Measurements from ENCODE around the gene PPP1R3G.
"Not testable (repeated sequence)": the region's sequence is repeated elsewhere in the genome, so short reads cannot be mapped to it uniquely, and the experiment has no call there.

PPP1R3G gene

GRCh38 chr6:5119090-5119951, 34.2 kb downstream of the PPP1R3G start:
- 0 out of 2 replicates have a peak, but pooled peaks cover 4% of the 10 kb centered on the region for H3K9me3 ChIP-seq (ENCODE audit: control insufficient read depth, insufficient read depth, low read depth, low read length)
- H3K4me1 ChIP-seq (ENCODE audit: control insufficient read depth, insufficient read depth, low read length), result no peaks in the 10 kb centered on the region
- no peak overlapping the region for H3K9ac ChIP-seq (ENCODE audit: low read length)
- no peaks in the 10 kb centered on the region for H3K36me3 ChIP-seq (ENCODE audit: control insufficient read depth, insufficient read depth, low read length)
- no peaks in the 10 kb centered on the region for H3K27me3 ChIP-seq (ENCODE audit: control insufficient read depth, insufficient read depth, low read length)
- H3K27ac ChIP-seq (ENCODE audit: low read depth, low read length), result no peak overlapping the region
- H3K4me3 ChIP-seq (ENCODE audit: low read depth, low read length), result no peak overlapping the region

- H3K27me3 ChIP-seq (ENCODE audit: control insufficient read depth, insufficient read depth, low read length), result no peaks in the 10 kb centered on the region
- no peaks in the 10 kb centered on the region for H3K36me3 ChIP-seq (ENCODE audit: control insufficient read depth, insufficient read depth, low read length)
- H3K27ac ChIP-seq (ENCODE audit: low read depth, low read length), result no peak overlapping the region
- H3K9me3 ChIP-seq (ENCODE audit: control insufficient read depth, insufficient read depth, low read depth, low read length), result 0 out of 2 replicates have a peak, but pooled peaks cover 4% of the 10 kb centered on the region
- no peak overlapping the region for H3K9ac ChIP-seq (ENCODE audit: low read length)
- H3K4me1 ChIP-seq (ENCODE audit: control insufficient read depth, insufficient read depth, low read length), result no peaks in the 10 kb centered on the region
- H3K4me3 ChIP-seq (ENCODE audit: low read depth, low read length), result no peak overlapping the region
These were observed 34.9 kb downstream of the PPP1R3G start for GRCh38 chr6:5120011-5120410.

DNA sequence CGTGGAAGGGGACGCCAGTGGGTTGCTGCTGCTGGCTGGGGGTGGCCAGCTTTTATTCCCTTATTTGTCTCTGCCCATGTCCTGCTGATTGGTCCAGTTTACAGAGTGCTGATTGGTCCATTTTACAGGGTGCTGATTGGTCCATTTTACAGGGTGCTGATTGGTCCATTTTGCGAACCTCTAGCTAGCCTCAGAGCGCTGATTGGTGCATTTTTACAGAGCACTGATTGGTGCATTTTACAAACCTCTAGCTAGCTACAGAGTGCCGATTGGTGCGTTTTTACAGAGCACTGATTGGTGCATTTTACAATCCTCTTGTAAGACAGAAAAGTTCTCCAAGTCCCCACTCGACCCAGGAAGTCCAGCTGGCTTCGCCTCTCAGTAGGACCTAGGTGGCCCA, 35.4 kb downstream of the PPP1R3G start:
- not testable (repeated sequence) for H3K4me1 ChIP-seq (ENCODE audit: control insufficient read depth, insufficient read depth, low read length); H3K27me3 ChIP-seq (ENCODE audit: control insufficient read depth, insufficient read depth, low read length); H3K36me3 ChIP-seq (ENCODE audit: control insufficient read depth, insufficient read depth, low read length); H3K4me3 ChIP-seq (ENCODE audit: low read depth, low read length); H3K9me3 ChIP-seq (ENCODE audit: control insufficient read depth, insufficient read depth, low read depth, low read length); H3K27ac ChIP-seq (ENCODE audit: low read depth, low read length); H3K9ac ChIP-seq (ENCODE audit: low read length)

GRCh38 chr6:5121479-5121878, 36.3 kb downstream of the PPP1R3G start:
- no peak overlapping the region for H3K9ac ChIP-seq (ENCODE audit: low read length)
- H3K9me3 ChIP-seq (ENCODE audit: control insufficient read depth, insufficient read depth, low read depth, low read length), result 0 out of 2 replicates have a peak, but pooled peaks cover 4% of the 10 kb centered on the region
- H3K4me3 ChIP-seq (ENCODE audit: low read depth, low read length), result no peak overlapping the region
- H3K4me1 ChIP-seq (ENCODE audit: control insufficient read depth, insufficient read depth, low read length), result peaks cover 13% of the 10 kb centered on the region
- no peaks in the 10 kb centered on the region for H3K36me3 ChIP-seq (ENCODE audit: control insufficient read depth, insufficient read depth, low read length)
- no peaks in the 10 kb centered on the region for H3K27me3 ChIP-seq (ENCODE audit: control insufficient read depth, insufficient read depth, low read length)
- H3K27ac ChIP-seq (ENCODE audit: low read depth, low read length), result no peak overlapping the region

DNA sequence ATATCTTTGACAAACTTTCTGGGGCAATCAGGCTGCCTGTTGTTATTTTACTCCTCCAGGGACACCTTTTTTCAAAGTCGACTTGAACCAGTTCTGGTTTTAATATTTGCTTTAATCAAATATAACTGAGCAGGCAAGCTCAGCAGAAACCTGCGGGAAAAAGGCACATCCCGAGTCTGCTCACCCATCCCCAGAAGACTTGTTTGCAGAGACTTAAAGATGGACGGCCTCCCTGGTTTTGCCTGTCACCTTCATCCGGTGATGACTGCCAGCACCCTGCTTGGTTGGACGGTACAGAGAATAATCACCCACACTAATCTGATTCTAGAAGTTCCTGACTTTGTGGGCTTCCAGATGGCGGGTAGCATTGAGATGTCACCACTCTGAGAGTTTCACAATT, 36.8 kb downstream of the PPP1R3G start:
- Histone ChIP-seq H3K4me3 (ENCODE audit: low read depth, low read length) (no peak overlapping the region), H3K4me1 (ENCODE audit: control insufficient read depth, insufficient read depth, low read length) (peaks cover 15% of the 10 kb centered on the region), H3K27ac (ENCODE audit: low read depth, low read length) (no peak overlapping the region), H3K36me3 (ENCODE audit: control insufficient read depth, insufficient read depth, low read length) (no peaks in the 10 kb centered on the region), H3K9ac (ENCODE audit: low read length) (no peak overlapping the region), H3K27me3 (ENCODE audit: control insufficient read depth, insufficient read depth, low read length) (no peaks in the 10 kb centered on the region), H3K9me3 (ENCODE audit: control insufficient read depth, insufficient read depth, low read depth, low read length) (0 out of 2 replicates have a peak, but pooled peaks cover 4% of the 10 kb centered on the region)

DNA sequence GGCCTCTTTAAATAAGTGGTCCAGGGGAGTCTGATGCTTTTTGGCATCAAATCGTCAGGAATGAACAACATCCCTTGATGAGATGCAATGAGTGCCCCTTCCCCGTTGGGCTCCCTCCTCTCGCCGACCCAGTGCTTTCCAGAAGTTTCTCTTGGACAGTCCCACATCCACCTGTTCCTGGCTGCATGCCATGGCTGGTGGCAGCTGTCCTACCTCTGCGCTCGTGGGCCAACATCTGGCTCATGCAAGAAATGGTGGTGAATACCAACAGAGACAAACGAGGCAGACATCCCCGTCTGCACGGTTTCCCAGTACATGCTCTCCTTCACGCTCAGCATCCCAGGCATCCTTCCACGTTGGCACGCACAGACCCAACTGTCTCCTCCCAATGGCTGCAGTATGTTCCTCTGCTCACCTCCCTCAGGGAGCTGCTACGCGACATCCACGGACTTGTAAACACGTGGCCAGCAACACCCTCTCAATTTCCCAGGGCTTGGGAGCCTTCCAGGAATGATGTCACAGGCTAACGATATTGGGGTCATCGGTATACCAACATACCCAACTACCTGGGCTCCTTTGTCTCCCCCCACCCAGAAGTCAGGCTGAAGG, 37.5 kb downstream of the PPP1R3G start:
- Histone ChIP-seq H3K9me3 (ENCODE audit: control insufficient read depth, insufficient read depth, low read depth, low read length) (0 out of 2 replicates have a peak, but pooled peaks cover 4% of the 10 kb centered on the region), H3K27ac (ENCODE audit: low read depth, low read length) (no peak overlapping the region), H3K4me1 (ENCODE audit: control insufficient read depth, insufficient read depth, low read length) (peaks cover 15% of the 10 kb centered on the region)

GRCh38 chr6:5123296-5124143, 38.4 kb downstream of the PPP1R3G start:
- H3K4me1 ChIP-seq (ENCODE audit: control insufficient read depth, insufficient read depth, low read length), result peaks cover 15% of the 10 kb centered on the region
- no peak overlapping the region for H3K4me3 ChIP-seq (ENCODE audit: low read depth, low read length)
- no peak overlapping the region for H3K9ac ChIP-seq (ENCODE audit: low read length)
- H3K9me3 ChIP-seq (ENCODE audit: control insufficient read depth, insufficient read depth, low read depth, low read length), result 0 out of 2 replicates have a peak, but pooled peaks cover 4% of the 10 kb centered on the region
- H3K36me3 ChIP-seq (ENCODE audit: control insufficient read depth, insufficient read depth, low read length), result no peaks in the 10 kb centered on the region
- H3K27ac ChIP-seq (ENCODE audit: low read depth, low read length), result no peak overlapping the region
- H3K27me3 ChIP-seq (ENCODE audit: control insufficient read depth, insufficient read depth, low read length), result no peaks in the 10 kb centered on the region

More for the DNA sequence above, 37.5 kb downstream of the PPP1R3G start:
- Histone ChIP-seq H3K4me3 (ENCODE audit: low read depth, low read length) (no peak overlapping the region), H3K27me3 (ENCODE audit: control insufficient read depth, insufficient read depth, low read length) (no peaks in the 10 kb centered on the region), H3K36me3 (ENCODE audit: control insufficient read depth, insufficient read depth, low read length) (no peaks in the 10 kb centered on the region), H3K9ac (ENCODE audit: low read length) (no peak overlapping the region)

DNA sequence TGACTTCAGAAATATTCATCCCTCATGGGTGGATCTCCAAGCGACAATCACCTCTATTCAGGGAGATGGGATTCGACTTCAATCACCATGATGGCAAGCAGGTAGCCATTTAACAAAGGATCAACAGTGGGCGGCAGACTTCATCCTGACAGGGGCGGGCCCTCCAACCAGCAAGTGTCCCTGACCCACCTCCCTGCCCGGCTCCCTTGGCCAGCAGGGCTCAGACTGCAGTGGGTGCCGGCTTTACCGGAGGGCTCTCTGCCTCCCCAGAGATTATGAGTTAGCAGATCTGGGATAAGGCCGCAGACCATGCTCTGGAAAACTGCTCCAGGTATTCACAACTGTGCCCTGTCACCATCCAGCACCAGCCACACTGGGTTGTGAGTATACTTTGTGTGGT, 39.4 kb downstream of the PPP1R3G start:
- H3K4me1 ChIP-seq (ENCODE audit: control insufficient read depth, insufficient read depth, low read length), result peaks cover 15% of the 10 kb centered on the region
- H3K27me3 ChIP-seq (ENCODE audit: control insufficient read depth, insufficient read depth, low read length), result no peaks in the 10 kb centered on the region
- H3K36me3 ChIP-seq (ENCODE audit: control insufficient read depth, insufficient read depth, low read length), result no peaks in the 10 kb centered on the region
- H3K9ac ChIP-seq (ENCODE audit: low read length), result no peak overlapping the region
- no peak overlapping the region for H3K27ac ChIP-seq (ENCODE audit: low read depth, low read length)
- H3K4me3 ChIP-seq (ENCODE audit: low read depth, low read length), result no peak overlapping the region
- H3K9me3 ChIP-seq (ENCODE audit: control insufficient read depth, insufficient read depth, low read depth, low read length), result 0 out of 2 replicates have a peak, but pooled peaks cover 4% of the 10 kb centered on the region

DNA sequence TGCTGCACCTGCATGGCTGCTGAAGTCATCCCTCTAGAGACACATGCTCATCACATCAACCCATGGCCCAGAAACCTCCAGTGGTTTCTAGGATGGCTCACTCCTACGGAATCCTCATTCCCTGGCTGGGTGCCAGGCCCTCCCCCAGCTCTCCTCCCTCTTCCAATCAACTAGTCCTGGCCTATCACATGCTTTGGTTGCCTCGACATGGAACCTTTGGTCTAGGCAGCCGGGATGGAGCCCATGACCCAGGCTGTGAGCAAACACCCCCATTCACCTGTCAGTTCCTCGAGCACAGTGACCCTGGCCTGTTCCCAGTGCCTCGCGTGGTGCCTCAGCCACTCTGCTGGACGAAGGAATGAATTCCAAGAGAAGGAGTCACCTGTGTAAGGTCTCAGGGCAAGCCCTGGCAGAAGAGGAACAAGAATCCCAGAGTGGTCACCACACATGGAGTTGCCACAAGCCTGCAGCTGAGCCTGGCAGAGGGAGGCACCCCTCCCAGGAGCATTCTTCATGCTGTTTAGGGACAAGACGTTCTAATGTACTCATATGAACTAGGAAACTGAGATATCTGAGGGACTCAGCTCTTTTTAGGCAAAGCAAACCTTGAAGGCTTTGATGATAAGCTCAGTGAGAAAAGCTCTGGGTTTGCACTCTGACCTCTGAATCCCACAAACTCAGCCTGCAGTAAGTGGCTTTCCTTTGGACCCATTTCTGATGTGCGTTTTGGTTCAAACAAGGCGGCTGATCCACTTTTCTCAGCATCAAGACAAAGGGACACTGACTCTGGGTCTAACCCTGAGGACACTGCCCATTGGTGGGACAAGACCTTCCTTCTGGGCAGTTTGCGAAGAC, 40.2 kb downstream of the PPP1R3G start:
- Histone ChIP-seq H3K27me3 (ENCODE audit: control insufficient read depth, insufficient read depth, low read length) (no peaks in the 10 kb centered on the region), H3K4me1 (ENCODE audit: control insufficient read depth, insufficient read depth, low read length) (peaks cover 15% of the 10 kb centered on the region), H3K4me3 (ENCODE audit: low read depth, low read length) (no peak overlapping the region), H3K36me3 (ENCODE audit: control insufficient read depth, insufficient read depth, low read length) (no peaks in the 10 kb centered on the region), H3K9ac (ENCODE audit: low read length) (no peak overlapping the region), H3K9me3 (ENCODE audit: control insufficient read depth, insufficient read depth, low read depth, low read length) (0 out of 2 replicates have a peak, but pooled peaks cover 4% of the 10 kb centered on the region), H3K27ac (ENCODE audit: low read depth, low read length) (no peak overlapping the region)

DNA sequence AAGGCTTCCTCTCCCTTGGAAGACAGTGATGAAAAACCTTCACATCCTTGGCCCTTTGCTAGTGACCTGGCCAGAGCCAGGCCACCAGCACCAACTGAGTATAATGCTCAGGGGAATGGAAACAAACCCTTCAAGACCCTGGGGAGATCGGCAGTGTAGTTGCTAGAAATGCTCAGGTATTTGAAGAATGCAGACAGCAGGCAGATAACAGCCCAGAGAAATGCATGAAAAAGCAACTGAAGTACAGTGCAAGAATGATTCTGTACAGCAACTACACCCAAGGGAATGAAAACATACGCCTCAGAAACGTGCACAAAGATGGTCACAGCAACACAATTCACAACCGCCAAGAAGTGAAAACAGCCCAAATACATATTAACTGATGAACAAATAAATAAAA, 41.1 kb downstream of the PPP1R3G start:
- H3K36me3 ChIP-seq (ENCODE audit: control insufficient read depth, insufficient read depth, low read length), result no peaks in the 10 kb centered on the region
- no peaks in the 10 kb centered on the region for H3K9me3 ChIP-seq (ENCODE audit: control insufficient read depth, insufficient read depth, low read depth, low read length)
- no peak overlapping the region for H3K4me3 ChIP-seq (ENCODE audit: low read depth, low read length)
- H3K27me3 ChIP-seq (ENCODE audit: control insufficient read depth, insufficient read depth, low read length), result no peaks in the 10 kb centered on the region
- H3K27ac ChIP-seq (ENCODE audit: low read depth, low read length), result no peak overlapping the region
- H3K9ac ChIP-seq (ENCODE audit: low read length), result no peak overlapping the region
- peaks cover 15% of the 10 kb centered on the region for H3K4me1 ChIP-seq (ENCODE audit: control insufficient read depth, insufficient read depth, low read length)
